Measurements from ENCODE around the gene TCERG1L.
"Not testable (repeated sequence)": the region's sequence is repeated elsewhere in the genome, so short reads cannot be mapped to it uniquely, and the experiment has no call there.

The TCERG1L gene

GRCh38 chr10:131162211-131162610, 149.3 kb downstream of the TCERG1L start:
- DNase-seq = no peak

GRCh38 chr10:131161087-131161486, 150.4 kb downstream of the TCERG1L start:
- DNase-seq = no peak

GRCh38 chr10:131160219-131160875, 151.2 kb downstream of the TCERG1L start:
- DNase-seq = no peak

- DNase-seq = no peak
These were observed 151.8 kb downstream of the TCERG1L start for GRCh38 chr10:131159771-131160170.

GRCh38 chr10:131158695-131159094, 152.8 kb downstream of the TCERG1L start:
- DNase-seq = no peak

- no peak for DNase-seq
These were observed 153.6 kb downstream of the TCERG1L start for GRCh38 chr10:131157899-131158298.

GRCh38 chr10:131155876-131156230, 155.7 kb downstream of the TCERG1L start:
- DNase-seq = no peak

GRCh38 chr10:131155218-131155875, 156.2 kb downstream of the TCERG1L start:
- no peak for DNase-seq

- DNase-seq = no peak
These were observed 157.1 kb downstream of the TCERG1L start for GRCh38 chr10:131154306-131155025.

- not testable (repeated sequence) for DNase-seq
These were observed 159.1 kb downstream of the TCERG1L start for GRCh38 chr10:131152456-131152855.

- no peak for DNase-seq
These were observed 161.4 kb downstream of the TCERG1L start for GRCh38 chr10:131150126-131150525.

- DNase-seq = no peak
These were observed 161.9 kb downstream of the TCERG1L start for GRCh38 chr10:131149586-131149985.

GRCh38 chr10:131149111-131149510, 162.4 kb downstream of the TCERG1L start:
- no peak for DNase-seq

- no peak for DNase-seq
These were observed 163.3 kb downstream of the TCERG1L start for GRCh38 chr10:131148270-131148669.

- no peak for DNase-seq
These were observed 164.1 kb downstream of the TCERG1L start for GRCh38 chr10:131147301-131147975.

- no peak for DNase-seq
These were observed 164.7 kb downstream of the TCERG1L start for GRCh38 chr10:131146790-131147189.

- no peak for DNase-seq
These were observed 165.8 kb downstream of the TCERG1L start for GRCh38 chr10:131145756-131146155.

- DNase-seq = no peak
These were observed 166.7 kb downstream of the TCERG1L start for GRCh38 chr10:131144711-131145375.

GRCh38 chr10:131144196-131144595, 167.3 kb downstream of the TCERG1L start:
- no peak for DNase-seq

- DNase-seq = no peak
These were observed 167.9 kb downstream of the TCERG1L start for GRCh38 chr10:131143425-131144165.

GRCh38 chr10:131142517-131143380, 168.8 kb downstream of the TCERG1L start:
- DNase-seq = no peak
